ENCODE data around the gene FAM156A.
"Not testable (repeated sequence)": the region's sequence is repeated elsewhere in the genome, so short reads cannot be mapped to it uniquely, and the experiment has no call there.

DNA sequence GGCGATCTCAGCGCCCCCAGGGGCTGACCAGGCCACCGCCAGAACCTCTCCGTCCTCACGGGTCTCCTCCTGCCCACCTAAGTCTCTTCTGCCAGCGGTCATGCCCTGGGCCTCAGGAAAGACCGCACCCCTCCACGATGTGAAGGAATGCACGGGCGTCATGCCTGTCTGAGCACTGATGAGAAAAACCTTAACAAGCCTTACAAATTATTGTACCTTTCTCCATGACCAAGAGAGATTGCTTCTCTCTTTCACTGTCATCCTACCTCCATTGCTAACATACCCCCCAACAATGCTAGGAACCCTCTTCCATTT lies 22.9 kb downstream of the FAM156A start:
- not testable (repeated sequence) for TF ChIP-seq POLR2AphosphoS5 (IDR thresholded peaks at IDR 0.05; ENCODE audit: insufficient read depth, low read depth, low read length); CTCF (IDR thresholded peaks at IDR 0.05; ENCODE audit: extremely low read depth in 1 of 2, insufficient read depth in 1 of 2, low read depth in 1 of 2, low read length in 2 of 2); POLR2A (IDR thresholded peaks at IDR 0.05; ENCODE audit: low read depth, low read length); GATA2 (IDR thresholded peaks at IDR 0.05; ENCODE audit: insufficient read depth, insufficient read length, low read depth, low read length)
